Activated naive CD8-positive, alpha-beta T cell treated with anti-CD3 and anti-CD28 coated beads, Interleukin-2, amount 10 ng/mL, durations not matched to agents 7 days and 5 days (primary cell): ENCODE measurements around the gene TXNL4A. TPM values are rescaled to one million over a fixed set of nuclear protein-coding genes. Genes with fewer than 3 reads are reported as not detected.

Source experiments
- ATAC-seq: fragments of 150-1000 bp; cut with Tn5 transposase; one replicate; pipeline ENCODE4 v1.10.0; 2021; ENCODE audit warnings: low read depth, moderate library complexity
- POLR2A ChIA-PET: fragments of 350-600 bp; sonication (Branson Sonifier 250); formaldehyde crosslinking; loops from one replicate; lab custom pipeline; 2021; ENCODE audit warnings: antibody characterized with exemption; lab: Charles Lee
- DNase-seq: peaks from one replicate; pipeline ENCODE4 v3.0.0; 2021
- H3K27ac Mint-ChIP-seq: one replicate; pipeline ENCODE4 v1.8.0; 2022; ENCODE audit warnings: mild to moderate bottlenecking, mixed read lengths
- H3K27me3 Mint-ChIP-seq: one replicate; pipeline ENCODE4 v1.8.0; 2022; ENCODE audit warnings: mild to moderate bottlenecking, moderate library complexity, mixed read lengths
- H3K36me3 Mint-ChIP-seq: one replicate; pipeline ENCODE4 v1.8.0; 2021; ENCODE audit warnings: mild to moderate bottlenecking, mixed read lengths
- H3K4me1 Mint-ChIP-seq: one replicate; pipeline ENCODE4 v1.8.0; 2021; ENCODE audit warnings: mixed read lengths
- H3K4me3 Mint-ChIP-seq: one replicate; pipeline ENCODE4 v1.8.0; 2022; ENCODE audit warnings: mild to moderate bottlenecking, moderate library complexity, mixed read lengths
- H3K9me3 Mint-ChIP-seq: one replicate; pipeline ENCODE4 v1.8.0; 2021; ENCODE audit warnings: mixed read lengths
- total RNA-seq, 2 experiments: library from RNA; stranded (reverse); gene quantifications; one replicate each; pipeline ENCODE4 v1.2.3, GENCODE V29; 2021

The TXNL4A gene
- total RNA-seq, 2 experiments from 2014 or later, result 106 to 107 TPM

DNA sequence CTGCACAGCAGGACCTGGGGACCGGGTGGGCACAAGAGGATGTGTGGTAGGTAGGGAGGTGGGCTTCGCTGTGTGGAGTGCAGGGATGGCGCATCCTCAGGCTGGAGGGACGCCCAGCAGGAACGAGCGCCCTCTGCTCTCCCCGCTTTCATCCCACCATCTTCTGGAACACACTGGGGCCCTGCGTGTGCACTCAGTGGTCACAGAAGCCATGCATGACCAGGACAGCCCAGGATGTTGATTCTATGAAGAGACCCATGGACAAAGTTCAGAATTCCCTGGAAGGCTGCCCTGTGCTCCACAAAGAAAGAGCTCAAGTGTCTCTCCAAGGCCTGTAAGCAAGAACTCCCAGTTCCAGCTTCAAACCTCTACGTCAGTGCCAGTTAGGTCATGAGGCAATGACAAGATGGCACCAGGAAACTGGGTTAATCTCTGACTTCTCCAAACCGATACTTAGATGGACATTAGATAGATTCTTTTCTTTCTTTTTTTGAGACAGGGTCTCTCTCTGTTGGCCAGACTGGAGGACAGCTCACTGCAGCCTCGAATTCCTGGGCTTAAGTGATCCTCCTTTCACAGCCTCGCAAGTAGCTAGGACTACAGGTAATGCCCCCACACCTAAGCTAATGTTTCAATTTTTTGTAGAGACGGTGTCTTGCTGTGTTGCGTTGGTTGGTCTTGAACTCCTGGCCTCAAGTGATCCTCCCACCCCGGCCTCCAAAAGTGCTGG, 40.3 kb downstream of the TXNL4A start:
- POLR2A ChIA-PET, result no interaction called here
- H3K36me3 Mint-ChIP-seq, result peaks cover 4% of the 10 kb centered on the region
- no peak overlapping the region for H3K4me3 Mint-ChIP-seq
- no peak overlapping the region for H3K27ac Mint-ChIP-seq
- H3K9me3 Mint-ChIP-seq, result no peaks in the 10 kb centered on the region
- no peaks in the 10 kb centered on the region for H3K27me3 Mint-ChIP-seq
- ATAC-seq, result no peak
- peaks cover 27% of the 10 kb centered on the region for H3K4me1 Mint-ChIP-seq
- no peak for DNase-seq

DNA sequence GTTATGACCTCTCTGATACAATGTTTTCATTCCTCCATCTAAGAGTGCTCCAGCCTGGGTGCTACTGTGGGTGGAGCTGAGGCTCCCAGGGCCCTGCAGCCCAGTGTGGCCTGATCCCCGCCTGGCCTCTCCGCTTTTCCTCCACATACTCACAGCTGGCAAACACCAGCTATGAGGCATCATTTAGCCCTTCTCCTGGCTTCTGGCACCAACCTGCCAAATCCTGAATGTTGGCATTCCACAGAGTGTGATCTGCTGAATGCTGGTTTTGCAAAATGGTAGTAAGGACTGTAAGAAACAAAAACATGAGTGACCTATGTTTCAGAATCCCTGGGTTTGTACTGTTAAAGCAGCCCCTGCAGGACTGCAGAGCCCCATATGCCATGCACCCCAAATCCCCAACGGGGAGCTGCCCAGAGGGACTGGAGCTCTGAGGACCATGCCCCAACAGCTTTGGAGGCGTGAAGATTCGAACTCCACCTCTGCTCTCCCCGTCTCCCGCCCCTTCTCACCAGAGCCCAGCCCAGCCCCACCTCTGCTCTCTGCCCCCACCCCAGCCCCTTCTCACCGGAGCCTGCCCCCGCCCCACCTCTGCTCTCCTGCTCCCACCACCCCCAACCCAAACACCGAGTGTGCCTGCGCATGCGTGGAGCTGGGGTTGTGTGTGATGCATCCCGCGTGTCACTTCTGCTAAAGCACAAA, 41.2 kb downstream of the TXNL4A start:
- DNase-seq, result peak; percentile 12
- Mint-ChIP-seq H3K36me3 (peaks cover 4% of the 10 kb centered on the region), H3K27me3 (no peaks in the 10 kb centered on the region), H3K4me3 (no peak overlapping the region), H3K4me1 (peaks cover 27% of the 10 kb centered on the region), H3K9me3 (no peaks in the 10 kb centered on the region), H3K27ac (no peak overlapping the region)
- POLR2A ChIA-PET, result no interaction called here
- ATAC-seq, result no peak

- peaks cover 25% of the 10 kb centered on the region for H3K4me1 Mint-ChIP-seq
These were observed 43.0 kb downstream of the TXNL4A start for GRCh38 chr18:79945118-79946042.

DNA sequence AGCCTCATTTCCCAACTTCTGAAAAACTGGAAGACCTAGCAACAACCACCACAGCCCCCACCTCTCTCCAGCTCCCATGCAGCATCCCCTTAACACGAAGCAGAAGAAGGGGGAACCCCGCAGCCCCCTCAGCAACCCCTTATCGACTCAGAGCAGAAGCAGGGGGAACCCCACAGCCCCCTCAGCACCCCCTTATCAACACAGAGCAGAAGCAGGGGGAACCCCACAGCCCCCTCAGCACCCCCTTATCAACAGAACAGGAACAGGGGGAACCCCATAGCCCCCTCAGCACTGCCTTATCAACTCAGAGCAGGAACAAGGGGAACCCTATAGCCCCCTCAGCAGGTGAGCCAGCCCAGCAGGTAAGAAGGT, 43.6 kb downstream of the TXNL4A start:
- Mint-ChIP-seq H3K27me3 (no peaks in the 10 kb centered on the region), H3K4me3 (peak overlapping the region; percentile 44), H3K4me1 (peaks cover 20% of the 10 kb centered on the region), H3K27ac (peak overlapping the region; percentile 68), H3K9me3 (no peaks in the 10 kb centered on the region), H3K36me3 (peaks cover 13% of the 10 kb centered on the region)
- ATAC-seq (no peak), DNase-seq (peak; percentile 17)
- POLR2A ChIA-PET, result no interaction called here

More at GRCh38 chr18:79945118-79946042, 43.0 kb downstream of the TXNL4A start:
- no peak overlapping the region for H3K4me3 Mint-ChIP-seq
- POLR2A ChIA-PET, result no interaction called here
- no peak for ATAC-seq
- no peaks in the 10 kb centered on the region for H3K9me3 Mint-ChIP-seq
- H3K27me3 Mint-ChIP-seq, result no peaks in the 10 kb centered on the region
- H3K36me3 Mint-ChIP-seq, result peaks cover 9% of the 10 kb centered on the region
- peak overlapping the region; percentile 68 for H3K27ac Mint-ChIP-seq
- DNase-seq, result peak; percentile 25

GRCh38 chr18:79944126-79944731, 44.1 kb downstream of the TXNL4A start:
- peak; percentile 82 for ATAC-seq
- peaks cover 16% of the 10 kb centered on the region for H3K36me3 Mint-ChIP-seq
- H3K4me1 Mint-ChIP-seq, result peaks cover 16% of the 10 kb centered on the region
- no peaks in the 10 kb centered on the region for H3K27me3 Mint-ChIP-seq
- peak overlapping the region; percentile 44 for H3K4me3 Mint-ChIP-seq
- H3K9me3 Mint-ChIP-seq, result no peaks in the 10 kb centered on the region
- DNase-seq, result peak; percentile 54
- POLR2A ChIA-PET, result interaction anchor here (1.1 kb wide), 1 partner anchor 539 kb away, joined by 3 read pairs; no protein-coding TSS in a partner anchor
- peak overlapping the region; percentile 68 for H3K27ac Mint-ChIP-seq

DNA sequence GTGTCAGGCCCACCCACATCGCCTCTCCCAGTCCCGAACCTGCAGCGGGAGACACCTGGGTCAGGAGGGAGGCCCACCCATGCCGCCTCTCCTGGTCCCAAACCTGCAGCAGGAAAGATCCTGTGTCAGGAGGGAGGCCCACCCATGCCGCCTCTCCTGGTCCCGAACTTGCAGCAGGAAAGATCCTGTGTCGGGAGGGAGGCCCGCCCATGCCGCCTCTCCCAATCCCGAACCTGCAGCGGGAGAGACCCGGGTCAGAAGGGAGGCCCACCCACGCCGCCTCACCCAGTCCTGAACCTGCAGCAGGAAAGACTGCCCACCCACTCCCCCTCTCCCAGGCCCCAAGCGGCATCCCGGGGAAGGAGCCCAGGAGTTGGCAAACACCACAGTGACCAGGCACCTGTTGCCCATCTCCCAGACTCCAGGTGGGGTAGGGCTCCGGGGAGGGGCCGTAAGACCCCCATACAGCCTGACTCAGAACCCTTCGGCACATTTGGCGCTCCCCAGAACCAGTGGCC, 44.7 kb downstream of the TXNL4A start:
- DNase-seq, result no peak
- POLR2A ChIA-PET, result interaction anchor here (1.1 kb wide), 1 partner anchor 538 kb away, joined by 3 read pairs; no protein-coding TSS in a partner anchor
- Mint-ChIP-seq H3K27me3 (no peaks in the 10 kb centered on the region), H3K27ac (no peak overlapping the region), H3K4me3 (peak overlapping the region; percentile 44), H3K9me3 (no peaks in the 10 kb centered on the region), H3K36me3 (peaks cover 20% of the 10 kb centered on the region), H3K4me1 (peaks cover 16% of the 10 kb centered on the region)
- no peak for ATAC-seq

GRCh38 chr18:79942786-79943607, 45.4 kb downstream of the TXNL4A start:
- POLR2A ChIA-PET, result no interaction called here
- Mint-ChIP-seq H3K27ac (no peak overlapping the region), H3K4me1 (peaks cover 16% of the 10 kb centered on the region), H3K4me3 (no peak overlapping the region), H3K9me3 (no peaks in the 10 kb centered on the region), H3K27me3 (no peaks in the 10 kb centered on the region), H3K36me3 (peaks cover 26% of the 10 kb centered on the region)
- peak; percentile 16 for DNase-seq
- ATAC-seq, result no peak

DNA sequence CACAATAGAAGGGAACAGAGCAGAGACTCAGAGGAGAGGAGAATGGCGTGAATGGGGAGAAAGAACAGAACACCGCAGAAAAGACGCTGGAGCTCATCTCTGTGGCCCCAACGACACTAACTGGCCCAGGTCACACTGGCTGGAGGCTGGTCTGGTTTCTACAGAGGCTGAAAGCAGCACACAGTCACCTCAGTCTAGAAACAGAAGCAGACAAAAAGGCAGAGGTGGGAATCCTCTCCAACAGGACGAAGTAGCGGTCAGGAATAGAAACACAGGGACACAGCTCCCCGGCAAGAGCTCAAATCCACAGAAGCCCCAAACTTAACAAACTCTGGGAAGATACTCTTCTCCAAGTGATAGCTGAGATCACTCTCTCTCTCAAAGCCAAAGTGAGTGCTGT, 46.2 kb downstream of the TXNL4A start:
- Mint-ChIP-seq H3K36me3 (peaks cover 34% of the 10 kb centered on the region), H3K27ac (peak overlapping the region; percentile 2), H3K9me3 (no peaks in the 10 kb centered on the region), H3K4me1 (peaks cover 16% of the 10 kb centered on the region), H3K4me3 (no peak overlapping the region), H3K27me3 (no peaks in the 10 kb centered on the region)
- POLR2A ChIA-PET, result no interaction called here
- DNase-seq (no peak), ATAC-seq (no peak)

- no peaks in the 10 kb centered on the region for H3K9me3 Mint-ChIP-seq
- H3K27me3 Mint-ChIP-seq, result no peaks in the 10 kb centered on the region
- no peak for ATAC-seq
- peaks cover 39% of the 10 kb centered on the region for H3K36me3 Mint-ChIP-seq
- peak; percentile 15 for DNase-seq
- POLR2A ChIA-PET, result no interaction called here
- no peak overlapping the region for H3K27ac Mint-ChIP-seq
- peaks cover 16% of the 10 kb centered on the region for H3K4me1 Mint-ChIP-seq
- H3K4me3 Mint-ChIP-seq, result no peak overlapping the region
These were observed 46.8 kb downstream of the TXNL4A start for GRCh38 chr18:79941473-79942119.

DNA sequence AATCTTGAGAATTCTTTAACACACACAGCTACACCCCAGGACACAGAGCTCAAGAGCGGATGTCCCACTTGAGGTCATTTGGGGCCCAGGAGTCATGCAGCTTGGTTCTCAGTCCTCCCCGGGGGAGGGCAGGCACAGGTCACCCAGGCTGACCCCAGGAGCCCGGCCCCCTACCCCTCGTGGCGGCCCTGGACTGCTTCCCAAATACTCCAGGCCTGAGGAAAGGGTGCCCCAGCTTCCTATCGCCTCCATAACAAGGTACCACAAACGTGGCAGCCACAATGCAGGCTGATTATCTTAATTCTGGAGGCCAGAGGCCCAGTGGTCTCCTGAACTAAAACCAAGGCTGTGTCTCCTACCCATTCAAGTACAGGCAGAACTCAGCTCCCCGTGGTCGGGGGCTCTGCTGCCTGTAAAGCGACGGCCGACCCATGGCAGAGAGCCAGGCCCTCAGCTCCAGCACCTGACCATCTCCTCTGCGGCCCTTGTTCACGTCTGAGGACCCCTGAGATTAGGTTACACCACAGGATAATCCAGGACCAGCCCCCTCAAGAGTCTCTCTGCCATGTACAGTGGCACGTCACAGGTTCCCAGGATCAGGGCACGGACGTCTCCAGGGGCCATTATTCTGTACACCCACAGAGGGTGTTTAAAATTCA, 47.4 kb downstream of the TXNL4A start:
- DNase-seq (peak; percentile 17), ATAC-seq (no peak)
- no peak overlapping the region for H3K4me3 Mint-ChIP-seq
- peaks cover 14% of the 10 kb centered on the region for H3K4me1 Mint-ChIP-seq
- no peaks in the 10 kb centered on the region for H3K27me3 Mint-ChIP-seq
- H3K36me3 Mint-ChIP-seq, result peaks cover 45% of the 10 kb centered on the region
- no peak overlapping the region for H3K27ac Mint-ChIP-seq
- POLR2A ChIA-PET, result interaction anchor here (1.1 kb wide), 1 partner anchor 42 kb away, joined by 3 read pairs; no protein-coding TSS in a partner anchor
- no peaks in the 10 kb centered on the region for H3K9me3 Mint-ChIP-seq

DNA sequence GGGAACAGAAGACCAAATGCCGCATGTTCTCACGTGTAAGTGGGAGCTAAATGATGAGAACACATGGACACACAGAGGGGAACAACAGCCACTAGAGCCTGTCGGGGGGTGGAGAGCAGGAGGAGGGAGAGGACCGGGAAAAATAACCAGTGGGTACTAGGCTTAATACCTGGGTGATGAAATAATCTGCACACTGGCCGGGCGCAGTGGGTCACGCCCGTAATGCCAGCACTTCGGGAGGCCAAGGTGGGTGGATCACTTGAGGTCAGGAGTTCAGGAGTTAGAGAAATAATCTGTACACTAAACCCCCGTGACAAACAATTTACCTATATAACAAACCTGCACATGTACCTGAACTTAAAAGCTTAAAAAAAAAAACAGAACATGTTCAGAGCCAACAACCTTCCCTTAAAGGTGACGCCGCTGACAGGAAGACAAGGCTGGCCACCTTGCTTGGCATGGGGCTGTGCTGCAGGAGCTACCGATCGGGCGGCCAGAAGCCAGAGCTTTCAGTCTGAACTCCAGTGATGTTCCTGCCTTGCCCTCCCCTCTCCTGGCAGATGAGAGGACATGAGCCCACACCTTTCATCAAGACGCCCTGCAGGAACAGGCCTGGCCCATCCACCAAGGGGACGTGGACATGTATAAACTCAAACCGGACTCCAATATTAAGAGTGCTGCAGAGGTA, 48.1 kb downstream of the TXNL4A start:
- no peak overlapping the region for H3K27ac Mint-ChIP-seq
- POLR2A ChIA-PET, result interaction anchor here (1.1 kb wide), 1 partner anchor 42 kb away, joined by 3 read pairs; no protein-coding TSS in a partner anchor
- peaks cover 52% of the 10 kb centered on the region for H3K36me3 Mint-ChIP-seq

More for the DNA sequence above, 48.1 kb downstream of the TXNL4A start:
- H3K4me1 Mint-ChIP-seq, result peaks cover 12% of the 10 kb centered on the region
- no peak overlapping the region for H3K4me3 Mint-ChIP-seq
- ATAC-seq (no peak), DNase-seq (peak; percentile 9)
- H3K27me3 Mint-ChIP-seq, result no peaks in the 10 kb centered on the region
- peaks cover 3% of the 10 kb centered on the region for H3K9me3 Mint-ChIP-seq
